ENCODE results near the gene MYO15A.

The MYO15A gene

DNA sequence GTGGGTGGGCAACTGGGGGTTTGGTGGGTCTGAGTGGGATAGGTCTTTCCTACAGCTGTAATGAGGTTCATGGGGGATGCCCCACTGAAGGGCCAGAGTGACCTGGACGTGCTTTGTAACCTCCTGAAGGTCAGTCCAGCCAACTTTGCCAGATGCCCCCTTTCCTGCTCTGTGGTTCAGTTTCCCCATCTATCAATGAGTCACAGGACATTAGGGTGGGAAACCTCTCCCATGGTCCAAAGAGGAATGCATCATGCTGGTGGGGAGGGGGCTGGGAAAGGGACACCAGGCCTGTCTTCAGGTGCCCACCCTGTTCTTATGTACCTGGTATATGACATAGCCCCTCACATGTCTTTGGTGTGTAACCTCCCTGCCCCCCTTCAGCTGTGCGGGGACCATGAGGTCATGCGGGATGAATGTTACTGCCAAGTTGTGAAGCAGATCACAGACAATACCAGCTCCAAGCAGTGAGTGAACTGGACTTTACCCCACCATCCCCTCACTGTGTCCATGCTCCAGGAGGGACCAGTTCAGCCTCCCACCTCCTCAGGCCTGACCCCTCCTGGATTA lies 51.1 kb downstream of the MYO15A start:
- DNase-seq (ENCODE audit: low read depth) = no peak

DNA sequence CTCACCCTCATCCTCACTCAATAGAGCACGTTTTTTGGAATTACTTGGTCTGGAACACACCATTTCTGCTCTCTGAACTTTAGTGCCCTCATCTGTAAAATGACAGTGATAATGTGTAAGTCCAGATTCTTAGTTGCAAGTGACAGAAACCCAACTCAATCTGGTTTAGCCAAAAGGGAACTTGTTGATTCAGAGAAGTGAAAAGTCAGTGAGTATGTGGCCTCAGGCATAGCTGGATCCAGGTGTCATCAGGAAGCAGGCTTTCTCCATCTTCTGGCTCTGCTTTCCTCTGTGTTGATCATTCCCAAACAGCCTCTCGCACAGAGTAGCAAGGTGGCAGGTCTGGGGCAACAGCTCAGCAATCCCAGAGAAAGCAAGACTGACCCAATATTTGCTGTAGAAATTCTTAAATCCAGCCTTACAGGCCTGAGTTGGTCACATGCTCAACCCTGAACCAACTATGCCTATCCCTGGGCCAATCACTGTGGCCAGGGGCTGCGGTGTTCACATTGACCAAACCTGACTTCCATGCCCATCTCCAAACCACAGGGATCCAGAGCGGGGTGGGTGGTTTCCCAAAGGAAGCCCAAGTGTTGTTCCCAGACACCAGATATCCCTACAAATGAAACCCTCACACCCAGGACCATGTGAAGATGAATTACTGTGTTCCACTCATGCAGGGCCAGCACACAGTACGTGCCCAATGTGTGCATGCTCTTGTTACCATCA lies 51.7 kb downstream of the MYO15A start:
- DNase-seq (ENCODE audit: low read depth) = no peak

DNA sequence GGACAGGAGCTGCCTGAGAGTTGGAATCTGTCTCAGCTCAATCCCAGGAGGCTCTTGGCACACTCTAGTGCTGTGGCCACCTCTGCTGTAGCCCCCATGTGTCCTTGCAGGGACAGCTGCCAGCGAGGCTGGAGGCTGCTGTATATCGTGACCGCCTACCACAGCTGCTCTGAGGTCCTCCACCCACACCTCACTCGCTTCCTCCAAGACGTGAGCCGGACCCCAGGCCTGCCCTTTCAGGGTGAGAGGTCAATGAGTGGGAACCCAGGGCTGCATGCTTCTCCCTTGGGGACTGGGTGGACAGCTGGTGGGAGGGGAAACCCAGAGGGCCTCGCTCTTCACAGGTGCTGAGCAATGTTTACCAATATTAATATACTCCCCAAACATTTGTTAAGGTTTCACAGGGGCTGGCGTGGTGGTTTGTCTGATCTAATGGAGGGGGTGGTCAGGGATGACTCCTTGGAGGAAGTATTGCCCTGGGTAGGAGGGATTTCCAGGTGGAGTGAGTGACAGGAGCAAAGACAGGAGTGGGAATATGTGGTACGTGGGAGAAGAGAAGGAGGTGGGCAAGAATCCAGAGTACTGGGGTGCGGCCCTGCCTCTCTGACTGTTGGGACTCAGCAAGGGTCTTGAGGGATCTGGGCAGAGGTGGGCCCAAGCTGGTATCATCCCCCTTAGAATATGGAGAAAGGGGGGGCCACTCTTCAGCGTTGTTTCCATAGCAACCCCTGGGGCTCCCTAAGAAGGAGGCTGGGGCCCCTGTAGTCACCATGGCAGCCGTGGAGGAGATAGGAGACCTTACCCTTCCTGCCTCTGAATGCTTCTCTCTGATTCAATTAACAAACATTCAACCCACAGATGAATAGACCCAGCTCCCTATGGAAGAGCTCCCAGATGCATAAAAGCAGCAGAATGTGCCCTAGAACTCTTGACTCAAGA lies 52.9 kb downstream of the MYO15A start:
- no peak for DNase-seq (ENCODE audit: low read depth)

DNA sequence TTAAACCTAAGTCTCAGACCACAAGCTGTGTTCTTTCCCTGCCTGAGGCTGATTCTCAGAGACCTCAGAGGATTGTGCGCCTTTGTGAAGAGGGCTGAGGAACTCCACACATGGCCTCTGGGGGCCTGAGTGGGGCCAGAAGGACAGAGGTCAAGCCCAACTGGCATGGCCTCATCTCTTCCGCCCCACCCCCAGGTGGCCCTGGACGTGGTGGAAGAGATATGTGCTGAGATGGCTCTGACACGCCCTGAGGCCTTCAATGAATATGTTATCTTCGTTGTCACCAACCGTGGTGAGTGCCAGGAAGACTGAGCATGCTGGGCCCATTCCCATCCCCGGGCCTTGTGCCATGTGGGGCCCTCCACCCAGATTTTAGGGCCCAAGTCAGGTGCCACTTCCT lies 55.0 kb downstream of the MYO15A start:
- no peak for DNase-seq (ENCODE audit: low read depth)

DNA sequence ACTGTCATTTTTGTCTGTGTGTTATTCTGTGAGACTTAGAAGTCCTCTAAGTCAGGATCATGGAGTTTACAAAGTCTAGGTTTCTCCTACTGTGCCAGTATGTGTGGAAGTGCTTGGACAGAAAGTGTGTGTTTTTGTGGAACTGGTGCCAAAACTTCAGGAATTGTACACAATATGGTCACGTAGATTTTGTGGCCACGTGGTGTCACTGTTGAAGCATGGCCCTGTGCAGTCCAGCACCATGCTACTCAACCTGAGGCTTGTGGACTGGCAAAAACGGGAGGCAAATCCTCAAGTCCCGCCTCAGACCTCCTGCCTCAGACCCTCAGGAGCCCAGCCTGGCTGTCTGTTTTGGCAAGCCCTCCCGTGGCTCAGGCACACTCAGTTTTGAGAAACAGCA lies 58.3 kb downstream of the MYO15A start:
- no peak for DNase-seq (ENCODE audit: low read depth)

DNA sequence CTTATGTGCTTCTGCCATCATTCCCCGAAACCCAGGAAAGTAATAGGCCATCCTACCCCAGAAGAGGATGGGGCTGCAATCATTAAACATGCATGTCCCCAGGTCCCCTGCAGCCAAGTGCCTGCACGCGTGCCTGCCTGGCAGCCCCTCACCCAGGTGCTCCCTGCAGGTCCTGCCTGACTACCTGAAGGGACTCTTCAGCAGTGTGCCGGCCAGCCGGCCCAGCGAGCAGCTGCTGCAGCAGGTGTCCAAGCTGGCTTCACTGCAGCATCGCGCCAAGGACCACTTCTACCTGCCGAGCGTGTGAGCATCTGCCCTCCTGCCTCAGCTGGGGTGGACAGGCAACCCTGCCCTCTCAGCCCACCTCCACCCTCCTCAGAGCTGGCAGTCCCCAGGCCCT lies 58.9 kb downstream of the MYO15A start:
- no peak for DNase-seq (ENCODE audit: low read depth)

DNA sequence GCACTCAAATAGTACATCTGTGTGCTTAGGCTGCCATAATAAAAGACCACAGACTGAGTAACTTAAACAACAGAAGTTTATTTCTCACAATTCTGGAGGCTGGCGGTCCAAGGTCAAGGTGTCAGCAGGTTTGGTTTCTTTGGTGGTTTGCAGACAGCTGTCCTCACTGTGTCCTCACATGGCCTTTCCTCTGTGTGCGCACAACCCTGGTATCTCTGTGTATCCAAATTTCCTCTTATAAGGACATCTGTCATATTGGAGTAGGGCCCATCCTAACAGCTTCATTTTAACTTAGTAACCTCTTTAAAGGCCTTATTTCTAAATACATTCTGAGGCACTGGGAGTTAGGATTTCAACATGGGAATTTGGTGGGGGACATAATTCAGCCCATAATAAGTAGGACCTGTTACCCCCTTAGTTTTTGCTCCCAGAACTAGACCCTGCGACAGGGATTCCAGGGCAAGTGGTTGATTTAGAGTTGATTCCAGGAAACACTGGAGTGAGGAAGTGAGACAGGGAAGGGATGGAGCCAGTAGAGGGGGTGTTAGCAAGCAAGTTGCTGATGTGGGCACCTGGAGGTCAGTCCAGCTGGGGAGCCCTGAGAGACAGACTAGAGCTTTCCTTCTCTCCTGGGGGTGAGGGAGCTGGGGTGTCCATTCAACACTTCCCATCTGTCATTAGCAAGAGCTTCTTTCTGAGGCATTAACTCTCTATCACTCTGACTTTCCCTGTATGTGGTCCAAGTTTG lies 64.1 kb downstream of the MYO15A start:
- no peak for DNase-seq (ENCODE audit: low read depth)

DNA sequence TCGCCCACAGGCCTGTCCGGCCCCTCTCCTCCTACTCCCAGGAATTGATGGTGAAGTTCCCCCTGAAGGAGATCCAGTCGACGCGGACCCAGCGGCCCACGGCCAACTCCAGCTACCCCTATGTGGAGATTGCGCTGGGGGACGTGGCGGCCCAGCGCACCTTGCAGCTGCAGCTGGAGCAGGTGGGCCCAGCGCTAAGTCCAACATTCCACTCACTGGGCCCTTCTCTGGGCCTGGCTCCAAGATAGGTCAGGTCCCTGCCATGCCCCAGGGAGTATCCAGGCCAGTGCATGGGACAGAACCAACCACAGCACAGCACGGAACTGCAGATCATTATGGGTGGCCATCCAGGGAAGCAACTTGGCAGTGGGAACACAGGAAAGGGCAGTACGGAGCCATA lies 65.2 kb downstream of the MYO15A start:
- DNase-seq (ENCODE audit: low read depth) = no peak

DNA sequence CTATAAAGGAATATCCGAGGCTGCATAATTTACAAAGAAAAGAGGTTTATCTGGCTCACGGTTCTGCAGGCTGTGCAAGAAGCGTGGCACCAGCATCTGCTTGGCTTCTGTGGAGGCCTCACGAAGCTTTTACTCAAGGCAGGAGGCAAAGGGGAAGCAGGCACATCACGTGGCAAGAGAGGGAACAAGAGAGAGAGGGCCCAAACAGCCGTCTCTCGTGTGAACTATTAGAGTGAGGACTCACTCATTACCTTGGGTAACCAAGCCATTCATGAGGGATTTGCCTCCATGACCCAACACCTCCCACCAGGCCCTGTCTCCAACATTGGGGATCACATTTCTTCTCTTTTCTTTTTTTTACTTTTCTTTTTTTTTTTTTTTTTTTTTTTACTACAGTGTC lies 67.6 kb downstream of the MYO15A start:
- no peak for DNase-seq (ENCODE audit: low read depth)

DNA sequence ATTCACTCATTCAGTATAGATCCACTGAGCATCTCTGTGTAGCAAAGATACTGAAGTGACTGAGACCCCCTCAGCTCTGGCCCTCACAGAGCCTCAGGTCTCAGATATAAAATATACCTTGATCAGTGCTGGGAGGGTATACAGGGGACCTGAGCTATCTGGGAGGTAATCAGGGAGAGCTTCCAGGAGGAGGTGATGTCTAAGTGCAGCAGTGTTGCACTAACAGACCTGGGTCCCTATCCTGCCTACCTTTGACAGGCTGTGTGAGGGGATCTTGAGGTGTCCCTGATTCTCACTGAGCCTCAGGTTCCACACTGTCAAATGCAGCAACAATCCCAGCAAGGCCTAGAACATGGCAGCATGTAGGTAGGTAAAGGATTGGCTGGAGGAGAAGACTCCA lies 68.6 kb downstream of the MYO15A start:
- no peak for DNase-seq (ENCODE audit: low read depth)

DNA sequence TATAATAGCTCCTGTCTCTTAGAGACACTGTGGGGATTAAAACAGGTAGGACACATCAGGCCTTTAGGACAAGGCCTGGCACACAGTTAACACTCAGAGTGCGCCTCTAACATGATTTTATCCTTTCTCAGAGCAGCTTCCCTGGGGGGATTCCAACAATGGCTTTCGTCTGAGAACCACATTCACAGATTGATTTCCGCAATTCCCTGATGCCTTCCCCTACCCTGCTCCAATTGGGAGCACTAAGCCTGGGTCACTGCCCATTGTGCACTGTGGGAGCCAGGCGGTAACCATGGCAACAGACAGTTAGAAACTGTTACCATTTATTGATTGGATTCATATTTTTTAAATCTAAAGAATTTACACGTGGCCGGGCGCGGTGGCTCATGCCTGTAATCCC lies 69.2 kb downstream of the MYO15A start:
- no peak for DNase-seq (ENCODE audit: low read depth)

DNA sequence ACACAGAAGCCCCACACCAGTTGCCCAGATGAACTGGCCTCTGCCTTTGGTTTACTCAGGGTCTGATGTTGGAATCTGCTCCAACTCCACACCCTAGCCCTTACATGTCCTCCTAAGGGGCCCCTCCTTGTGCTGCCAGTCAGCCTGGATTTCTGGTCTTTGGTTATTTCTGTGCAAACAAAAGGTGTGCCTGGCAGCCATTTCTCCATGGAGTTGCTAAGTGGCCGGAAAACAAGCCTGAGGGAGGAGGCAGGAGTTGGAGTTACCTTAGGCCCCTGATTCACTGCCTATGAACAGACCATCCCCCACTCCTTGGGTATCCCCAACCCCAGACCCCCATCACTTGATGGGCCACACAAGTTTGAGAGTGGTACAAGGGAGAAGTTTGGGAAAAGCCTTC lies 70.6 kb downstream of the MYO15A start:
- no peak for DNase-seq (ENCODE audit: low read depth)

DNA sequence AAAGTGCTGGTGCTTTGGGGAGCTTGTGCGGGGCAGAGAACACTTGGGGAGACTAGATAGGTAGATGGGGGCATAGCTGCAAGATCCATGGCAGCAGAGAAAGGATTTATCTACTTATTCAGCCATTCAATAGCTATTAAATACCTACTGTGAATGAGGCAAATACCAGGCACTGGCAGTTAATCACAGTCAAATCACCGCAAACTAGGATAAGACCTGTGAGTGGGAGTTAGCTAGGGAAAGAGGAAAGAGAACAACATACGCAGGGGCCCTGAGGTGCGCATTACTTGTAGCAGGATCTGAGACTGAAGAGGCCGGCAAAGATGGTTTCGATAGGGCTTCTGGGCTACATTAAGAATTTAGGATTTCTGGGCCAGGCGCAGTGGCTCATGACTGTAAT lies 71.2 kb downstream of the MYO15A start:
- no peak for DNase-seq (ENCODE audit: low read depth)

DNA sequence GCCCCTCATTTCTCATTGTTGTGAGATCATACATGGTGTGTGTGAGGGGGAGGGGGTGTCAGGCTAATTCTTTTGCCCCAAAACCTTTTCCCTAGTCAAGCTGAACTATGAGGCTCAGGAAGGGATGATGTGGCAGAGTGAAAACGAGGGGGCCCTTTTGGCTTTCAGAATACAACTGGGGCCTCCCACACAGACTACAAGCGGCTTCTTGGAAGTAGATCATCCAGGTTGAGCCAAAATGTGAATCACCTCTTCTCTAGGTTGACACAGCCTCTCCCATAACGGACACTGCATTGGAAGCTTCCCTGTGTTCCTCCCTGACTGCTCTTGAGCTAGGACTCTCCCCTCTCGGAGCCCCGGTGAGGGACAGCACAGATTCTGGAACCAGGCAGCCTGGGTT lies 72.8 kb downstream of the MYO15A start:
- DNase-seq (ENCODE audit: low read depth) = no peak

DNA sequence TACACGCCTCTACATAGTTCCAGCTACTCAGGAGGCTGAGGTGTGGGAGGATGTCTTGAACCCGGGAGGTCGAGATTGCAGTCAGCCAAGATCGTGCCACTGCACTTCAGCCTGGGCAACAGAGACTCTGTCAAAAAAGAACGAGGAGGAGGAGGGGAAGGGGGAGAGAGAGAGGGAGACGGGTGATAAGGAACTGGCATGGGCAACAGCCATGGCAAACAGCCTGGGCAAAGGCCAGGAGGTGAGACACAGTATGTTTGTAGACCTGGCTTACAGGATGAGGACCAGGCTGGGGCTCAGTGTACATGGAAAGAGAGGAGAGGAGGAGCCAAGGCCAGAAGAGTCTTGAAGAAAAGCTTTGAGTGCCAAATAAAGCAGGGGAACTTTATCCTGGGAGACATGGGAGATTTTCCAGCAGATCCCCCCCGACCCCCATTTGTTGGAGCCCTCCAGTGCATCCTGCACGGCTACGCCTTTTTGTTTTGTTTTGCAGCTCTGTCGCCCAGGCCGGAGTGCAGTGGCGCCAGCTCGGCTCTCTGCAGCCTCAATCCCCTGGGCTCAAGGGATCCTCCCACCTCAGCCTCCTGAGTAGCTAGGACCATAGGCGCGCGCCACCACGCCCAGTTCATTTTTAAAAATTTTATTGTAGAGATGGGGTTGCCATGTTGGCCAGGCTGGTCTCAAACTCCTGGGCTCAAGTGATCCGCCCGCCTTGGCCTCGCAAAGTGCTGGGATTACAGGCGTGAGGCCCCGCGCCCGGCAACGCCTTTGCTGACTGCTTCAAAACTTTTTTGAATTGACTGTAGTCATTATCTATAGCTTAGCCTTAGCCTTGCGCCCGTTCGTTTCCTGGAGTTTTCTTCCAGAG lies 73.8 kb downstream of the MYO15A start:
- DNase-seq (ENCODE audit: low read depth) = no peak

DNA sequence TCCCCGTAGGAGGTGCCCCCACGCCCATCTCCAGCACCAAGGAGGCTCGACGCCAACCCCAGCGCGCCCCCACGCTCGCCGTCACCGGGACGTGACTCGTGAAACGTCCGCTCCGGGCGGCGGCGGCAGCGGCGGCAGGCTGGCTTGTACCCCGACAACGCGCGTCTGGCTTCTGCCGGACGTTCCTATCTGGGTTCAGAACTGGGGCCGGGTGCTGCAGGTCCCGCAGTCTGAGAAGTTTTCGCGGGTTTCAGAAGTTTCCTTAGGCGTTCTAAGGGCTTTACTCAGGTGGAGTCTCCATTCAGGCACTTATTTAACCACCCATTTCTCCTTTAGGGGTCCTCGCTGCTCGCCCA lies 74.4 kb downstream of the MYO15A start:
- DNase-seq (ENCODE audit: low read depth) = peak; percentile 66

DNA sequence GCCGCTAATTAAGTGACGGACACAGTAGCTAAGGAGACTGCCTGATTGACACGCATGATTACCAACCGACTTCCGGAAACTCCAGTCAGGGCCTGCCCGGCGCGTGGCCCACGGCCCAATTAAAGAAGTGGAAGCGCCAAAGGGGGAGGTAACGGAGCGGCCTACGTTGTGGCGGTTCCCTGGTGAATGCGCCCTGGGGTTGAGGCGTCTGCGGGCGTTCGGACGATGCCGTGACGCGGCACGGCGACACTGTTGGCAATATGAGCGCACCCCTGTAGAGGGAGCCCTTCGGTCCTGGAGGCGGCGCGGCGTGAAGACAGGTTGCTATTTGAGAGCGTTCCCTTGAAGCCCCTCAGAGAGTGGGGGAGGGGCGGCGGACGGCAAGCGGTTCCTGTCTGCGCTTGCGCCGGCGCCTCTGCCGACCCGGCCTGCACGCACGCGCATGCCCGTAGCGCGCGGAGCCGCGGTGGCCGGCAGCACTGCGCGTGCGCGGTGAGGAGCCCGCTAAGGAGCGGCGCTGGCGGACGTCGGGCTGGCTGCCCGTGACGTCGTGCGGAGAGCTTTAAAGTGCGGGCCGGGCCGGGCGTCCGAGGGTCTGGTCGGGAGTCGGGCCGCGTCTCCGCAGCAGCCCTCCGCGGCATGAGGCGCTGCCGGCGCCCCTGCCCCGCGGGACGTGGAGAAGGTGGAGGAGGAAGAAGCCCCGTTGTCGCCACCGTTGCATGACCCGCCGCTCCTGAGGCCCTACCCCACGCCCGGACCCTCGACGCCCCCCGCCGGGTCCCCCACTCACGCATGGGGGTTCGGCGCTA lies 75.0 kb downstream of the MYO15A start, which contains the start of gene ALKBH5:
ALKBH5 (plus strand) TSS at position 495 of the 809 bp plus-strand sequence. CDS start 416 bp downstream, outside the sequence.
- peak; percentile 91 for DNase-seq (ENCODE audit: low read depth)

DNA sequence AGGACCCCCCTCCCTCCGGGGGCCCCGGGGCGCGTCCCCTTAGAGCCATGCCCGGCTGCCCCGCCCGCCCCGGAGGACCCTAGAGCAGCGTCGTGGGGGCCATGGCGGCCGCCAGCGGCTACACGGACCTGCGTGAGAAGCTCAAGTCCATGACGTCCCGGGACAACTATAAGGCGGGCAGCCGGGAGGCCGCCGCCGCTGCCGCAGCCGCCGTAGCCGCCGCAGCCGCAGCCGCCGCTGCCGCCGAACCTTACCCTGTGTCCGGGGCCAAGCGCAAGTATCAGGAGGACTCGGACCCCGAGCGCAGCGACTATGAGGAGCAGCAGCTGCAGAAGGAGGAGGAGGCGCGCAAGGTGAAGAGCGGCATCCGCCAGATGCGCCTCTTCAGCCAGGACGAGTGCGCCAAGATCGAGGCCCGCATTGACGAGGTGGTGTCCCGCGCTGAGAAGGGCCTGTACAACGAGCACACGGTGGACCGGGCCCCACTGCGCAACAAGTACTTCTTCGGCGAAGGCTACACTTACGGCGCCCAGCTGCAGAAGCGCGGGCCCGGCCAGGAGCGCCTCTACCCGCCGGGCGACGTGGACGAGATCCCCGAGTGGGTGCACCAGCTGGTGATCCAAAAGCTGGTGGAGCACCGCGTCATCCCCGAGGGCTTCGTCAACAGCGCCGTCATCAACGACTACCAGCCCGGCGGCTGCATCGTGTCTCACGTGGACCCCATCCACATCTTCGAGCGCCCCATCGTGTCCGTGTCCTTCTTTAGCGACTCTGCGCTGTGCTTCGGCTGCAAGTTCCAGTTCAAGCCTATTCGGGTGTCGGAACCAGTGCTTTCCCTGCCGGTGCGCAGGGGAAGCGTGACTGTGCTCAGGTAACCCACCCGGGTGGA lies 75.8 kb downstream of the MYO15A start:
- peak; percentile 37 for DNase-seq (ENCODE audit: low read depth)

DNA sequence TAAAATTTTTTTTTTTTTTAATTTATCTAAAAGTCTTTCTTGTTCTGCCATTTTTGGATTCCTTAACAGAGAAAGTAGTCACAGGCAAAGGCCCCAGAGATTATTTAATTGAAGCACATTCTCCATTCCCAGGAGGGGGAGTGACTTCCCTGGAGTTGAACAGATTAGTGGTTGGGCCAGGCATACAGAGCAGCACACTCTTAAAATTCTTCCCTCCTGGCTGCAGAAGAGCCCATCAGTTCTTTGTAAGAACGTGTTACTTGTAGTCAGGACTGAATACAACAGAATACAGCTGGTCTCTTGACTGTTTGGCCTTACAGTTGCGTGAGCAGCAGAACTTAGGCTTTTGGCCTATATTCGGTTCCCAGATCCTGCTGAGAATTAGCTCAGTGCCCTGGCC lies 76.8 kb downstream of the MYO15A start:
- DNase-seq (ENCODE audit: low read depth) = no peak
